K562 (cell line): ENCODE data around the gene NDST1. TPM values are rescaled to one million over a fixed set of nuclear protein-coding genes. Genes with fewer than 3 reads are reported as not detected.

ENCODE experiments used
- ATAC-seq: fragments of 200-7000 bp; cut with Tn5 transposase; 3 replicates; pipeline ENCODE4 v1.9.1; 2020; ENCODE audit warnings: moderate library complexity
- BruUV-seq: library from RNA; stranded (reverse); fragments of 400-500 nt; replicated peaks from 2 replicates; lab custom pipeline; 2021; lab: Mats Ljungman, UMichigan
- CTCF ChIA-PET: fragments of 300-600 bp; formaldehyde crosslinking; extraction: SDS; loops from one replicate; lab custom pipeline; 2021; ENCODE audit warnings: low intra/inter-chr PET ratio; lab: Yijun Ruan, JAX
- POLR2A ChIA-PET: fragments of 300-600, 350-650 bp; sonication (Branson Sonifier 250); formaldehyde crosslinking; extraction: SDS; loops from one replicate; lab custom pipeline; 2021; ENCODE audit warnings: antibody characterized with exemption, inconsistent platforms; lab: Yijun Ruan, JAX
- DNase-seq, 4 experiments: peaks; one replicate each; pipeline versions ENCODE4 v3.0.0 to v3.0.0-alpha.2; 2011 to 2018; ENCODE audit warnings: low spot score in 3 of 4, mixed read lengths in 3 of 4; ENCODE audit errors: extremely low read depth in 1 of 4
- FAIRE-seq: peaks from 2 replicates; lab custom pipeline; 2011; peaks lifted over from hg19 to GRCh38; lab: Jason Lieb, UNC
- H2AFZ ChIP-seq: 2 replicates; pipeline ENCODE4 v1.6.0; 2011; ENCODE audit warnings: low read depth, low read length, control low read depth, inconsistent platforms
- H3K27ac ChIP-seq: fragments of 200-600 bp; 3 replicates; pipeline ENCODE4 v1.8.0; 2011; ENCODE audit warnings: low read depth, mild to moderate bottlenecking, control low read depth, inconsistent platforms, low read length, moderate library complexity, mixed read lengths; ENCODE audit errors: extremely low read depth
- H3K27me3 ChIP-seq, 2 experiments: fragments of 300-600 bp in 1 of 2; 2 replicates in 1 of 2; 3 replicates in 1 of 2; pipeline versions ENCODE4 v1.6.0 to v1.8.0; 2011; ENCODE audit warnings: inconsistent platforms in 2 of 2, low read length in 2 of 2, mild to moderate bottlenecking in 1 of 2, mixed read lengths in 1 of 2, moderate library complexity in 1 of 2; ENCODE audit not compliant: control insufficient read depth in 2 of 2, insufficient read depth in 2 of 2
- H3K36me3 ChIP-seq: fragments of 300-600 bp; 3 replicates; pipeline ENCODE4 v1.8.0; 2011; ENCODE audit warnings: mild to moderate bottlenecking, low read length, inconsistent platforms; ENCODE audit not compliant: control insufficient read depth, insufficient read depth
- H3K4me1 ChIP-seq, 2 experiments: fragments of 200-600 bp in 1 of 2; replicated peaks in 1 of 2; 2 replicates in 1 of 2; 3 replicates in 1 of 2; pipeline versions ENCODE4 v1.5.1 to v1.8.0; 2011; ENCODE audit warnings: inconsistent platforms in 2 of 2, low read length in 2 of 2, mild to moderate bottlenecking in 1 of 2, mixed read lengths in 1 of 2, moderate library complexity in 1 of 2; ENCODE audit not compliant: control insufficient read depth in 2 of 2, insufficient read depth in 2 of 2
- H3K4me2 ChIP-seq: 2 replicates; pipeline ENCODE4 v1.6.1; 2011; ENCODE audit warnings: low read length, control low read depth, inconsistent platforms, mixed read lengths; ENCODE audit not compliant: insufficient read depth
- H3K4me3 ChIP-seq: fragments of 200-600 bp; sonication (generic), shearing (Covaris generic); 2 replicates; pipeline ENCODE4 v1.5.1; 2016; ENCODE audit warnings: control low read depth, inconsistent platforms
- H3K79me2 ChIP-seq: fragments of 200-600 bp; 3 replicates; pipeline ENCODE4 v1.8.0; 2011; ENCODE audit warnings: low read length, inconsistent platforms; ENCODE audit not compliant: control insufficient read depth, insufficient read depth
- H3K9ac ChIP-seq, 2 experiments: 2 replicates each; pipeline versions ENCODE4 v1.6.0 to v1.6.1; 2011; ENCODE audit warnings: low read depth in 2 of 2, low read length in 2 of 2, control low read depth in 1 of 2, inconsistent platforms in 1 of 2, mild to moderate bottlenecking in 1 of 2, mixed read lengths in 1 of 2; ENCODE audit not compliant: insufficient read depth in 1 of 2
- H3K9me1 ChIP-seq: one replicate; pipeline ENCODE4 v1.6.0; 2011; ENCODE audit warnings: inconsistent platforms, mild to moderate bottlenecking, low read length, moderate library complexity; ENCODE audit not compliant: control insufficient read depth, insufficient read depth
- H3K9me3 ChIP-seq: replicated peaks from 2 replicates; pipeline ENCODE4 v1.5.1; 2011; ENCODE audit warnings: low read depth, low read length, inconsistent platforms; ENCODE audit not compliant: control insufficient read depth, insufficient read depth
- H4K20me1 ChIP-seq: replicated peaks from 2 replicates; pipeline ENCODE4 v1.6.1; 2011; ENCODE audit warnings: low read length, inconsistent platforms, mixed read lengths; ENCODE audit not compliant: control insufficient read depth, insufficient read depth
- CEBPB ChIP-seq: fragments of 450-650 bp; IDR thresholded peaks from 2 replicates; pipeline ENCODE4 v1.6.1; 2016; ENCODE audit warnings: missing genetic modification characterization, missing compliant biosample characterization
- CHD1 ChIP-seq: fragments of 200-600 bp; sonication (generic); IDR thresholded peaks from one replicate; pipeline ENCODE4 v1.6.1; 2012; ENCODE audit warnings: mild to moderate bottlenecking, moderate library complexity, low read length, inconsistent platforms
- CUX1 ChIP-seq: fragments of 200-800 bp; sonication (Bioruptor generic); IDR thresholded peaks from 2 replicates; pipeline ENCODE4 v1.6.1; 2016; ENCODE audit warnings: missing genetic modification characterization, missing compliant biosample characterization
- KDM4B ChIP-seq, 2 experiments: fragments of 450-650 bp in 1 of 2; sonication (generic) in 1 of 2; IDR thresholded peaks; 2 replicates each; pipeline ENCODE4 v1.6.1; 2016 to 2017; ENCODE audit warnings: borderline replicate concordance in 2 of 2, antibody characterized with exemption in 1 of 2, low read depth in 1 of 2, mild to moderate bottlenecking in 1 of 2
- MCM5 ChIP-seq: fragments of 450-650 bp; IDR thresholded peaks from 2 replicates; pipeline ENCODE4 v1.6.1; 2016; ENCODE audit warnings: low read depth
- NCOA1 ChIP-seq: fragments of 450-650 bp; IDR thresholded peaks from 2 replicates; pipeline ENCODE4 v1.6.1; 2016; ENCODE audit warnings: low read depth
- PHTF2 ChIP-seq: fragments of 250-450 bp; sonication (Bioruptor Pico); IDR thresholded peaks from 2 replicates; pipeline ENCODE4 v1.5.0; 2021; ENCODE audit warnings: mild to moderate bottlenecking
- RAD51 ChIP-seq: fragments of 450-650 bp; IDR thresholded peaks from 2 replicates; pipeline ENCODE4 v1.7.1; 2016; ENCODE audit warnings: low read depth, mild to moderate bottlenecking, borderline replicate concordance
- SIN3B ChIP-seq: fragments of 450-650 bp; IDR thresholded peaks from 2 replicates; pipeline ENCODE4 v1.6.1; 2017; ENCODE audit warnings: low read depth, mild to moderate bottlenecking, moderate library complexity
- THRAP3 ChIP-seq: fragments of 450-650 bp; IDR thresholded peaks from 2 replicates; pipeline ENCODE4 v1.6.1; 2016; ENCODE audit warnings: mild to moderate bottlenecking, inconsistent platforms, borderline replicate concordance
- U2AF2 ChIP-seq: fragments of 200-400 bp; formaldehyde crosslinking; optimal IDR thresholded peaks from 2 replicates; pipeline ENCODE3; 2017; ENCODE audit warnings: low read depth, mild to moderate bottlenecking, low read length
- ZFP30 ChIP-seq: fragments of 250-450 bp; sonication (Bioruptor Pico); IDR thresholded peaks from 2 replicates; pipeline ENCODE4 v1.8.0; 2022; ENCODE audit warnings: moderate library complexity, mild to moderate bottlenecking, inconsistent platforms, borderline replicate concordance
- ZNF274 ChIP-seq: IDR thresholded peaks from 2 replicates; pipeline ENCODE4 v1.6.1; 2011; ENCODE audit warnings: low read depth, mild to moderate bottlenecking, low read length, moderate library complexity, borderline replicate concordance
- ZNF445 ChIP-seq: fragments of 250-450 bp; sonication (Bioruptor Pico); IDR thresholded peaks from 2 replicates; pipeline ENCODE4 v1.4.0; 2020; ENCODE audit warnings: low read depth, mild to moderate bottlenecking, moderate library complexity
- WGBS: fragments of 100-300 bp; shearing (Covaris generic); methylation state at CpG from one replicate; pipeline ENCODE4 v1.1.6; 2016; ENCODE audit warnings: low coverage, mixed read lengths; ENCODE audit not compliant: insufficient coverage; ENCODE audit errors: missing lambda C conversion rate; 5-methylcytosine and 5-hydroxymethylcytosine counted together
- in situ Hi-C: fragments of 300-500 bp; cut with MboI; formaldehyde crosslinking; loops from 4 replicates; pipeline ENCODE4 v1.15.0; 2018; ENCODE audit warnings: inconsistent platforms, mixed read lengths
- intact Hi-C: fragments of 100-400 bp; cut with micrococcal nuclease; formaldehyde crosslinking; loops from 2 replicates; pipeline ENCODE4 v1.14.2; 2022
- polyA plus RNA-seq, 8 experiments: library from polyadenylated mRNA; depleted of rRNA in 4 of 8; stranded (reverse) in 5 of 8; unstranded in 3 of 8; fragments of >200 nt; fragmentation: Nextera tagmentation in 2 of 8; fragmentation: Illumina TruSeq in 1 of 8; extraction: Ambion mirVana in 2 of 8; extraction: Trizol in 1 of 8; gene quantifications; 2 replicates each; pipeline versions ENCODE4 v1.2.1 to v1.2.3, GENCODE V29; 2011 to 2014; ENCODE audit warnings: inconsistent platforms in 1 of 8, missing spikeins in 1 of 8
- total RNA-seq, 7 experiments: library from RNA; depleted of rRNA in 6 of 7; stranded (reverse); fragments of >200 nt in 6 of 7; fragmentation: Illumina TruSeq in 2 of 7; extraction: Trizol in 2 of 7; gene quantifications; 2 replicates each; pipeline versions ENCODE4 v1.2.1 to v1.2.3, GENCODE V29; 2011 to 2021; ENCODE audit warnings: low replicate concordance in 1 of 7
- TF ChIP-seq, protein P1 (sequence below): IDR thresholded peaks from 3 replicates; pipeline ENCODE4 v1.6.1; 2011; ENCODE audit warnings: borderline replicate concordance, mild to moderate bottlenecking, moderate library complexity; ENCODE audit not compliant: insufficient read length; ENCODE audit errors: extremely low read depth

Gene NDST1
- total and polyA plus RNA-seq, 9 of the 15 experiments (the other 6 are each of a cell fraction or from before 2014, with no cell fraction given) = 0.38 to 47.9 (median 9.9) TPM

GRCh38 chr5:150530423-150530822 is 22.5 kb downstream of the NDST1 start:
- 72% methylated on average over 3 of the region's 3 CpGs for WGBS
- no peak overlapping the region for H3K4me2 ChIP-seq
- in situ Hi-C loops = no loop called here
- no peaks in the 10 kb centered on the region for H3K27me3 ChIP-seq
- ChIA-PET POLR2A (interaction anchor here (0.6 kb wide), 1 partner anchor 525 kb away, joined by 3 read pairs; no protein-coding TSS in a partner anchor), CTCF (no interaction called here)
- no peak overlapping the region for H3K4me3 ChIP-seq
- no peaks in the 10 kb centered on the region for H3K9me3 ChIP-seq
- intact Hi-C loops = no loop called here
- no TSS peak for BruUV-seq
- no peak for TF ChIP-seq CHD1
- TF ChIP-seq ZNF274 = no peak
- TF ChIP-seq CUX1 = no peak
- no peak for TF ChIP-seq THRAP3
- TF ChIP-seq MCM5 = no peak
- TF ChIP-seq PHTF2 (CRISPR knock-in tag) = no peak
- TF ChIP-seq KDM4B (IDR thresholded peaks at IDR 0.05; ENCODE audit: borderline replicate concordance in 2 of 2, low read depth in 1 of 2) = no peak
- no peak for TF ChIP-seq SIN3B
- TF ChIP-seq, protein P1, sequence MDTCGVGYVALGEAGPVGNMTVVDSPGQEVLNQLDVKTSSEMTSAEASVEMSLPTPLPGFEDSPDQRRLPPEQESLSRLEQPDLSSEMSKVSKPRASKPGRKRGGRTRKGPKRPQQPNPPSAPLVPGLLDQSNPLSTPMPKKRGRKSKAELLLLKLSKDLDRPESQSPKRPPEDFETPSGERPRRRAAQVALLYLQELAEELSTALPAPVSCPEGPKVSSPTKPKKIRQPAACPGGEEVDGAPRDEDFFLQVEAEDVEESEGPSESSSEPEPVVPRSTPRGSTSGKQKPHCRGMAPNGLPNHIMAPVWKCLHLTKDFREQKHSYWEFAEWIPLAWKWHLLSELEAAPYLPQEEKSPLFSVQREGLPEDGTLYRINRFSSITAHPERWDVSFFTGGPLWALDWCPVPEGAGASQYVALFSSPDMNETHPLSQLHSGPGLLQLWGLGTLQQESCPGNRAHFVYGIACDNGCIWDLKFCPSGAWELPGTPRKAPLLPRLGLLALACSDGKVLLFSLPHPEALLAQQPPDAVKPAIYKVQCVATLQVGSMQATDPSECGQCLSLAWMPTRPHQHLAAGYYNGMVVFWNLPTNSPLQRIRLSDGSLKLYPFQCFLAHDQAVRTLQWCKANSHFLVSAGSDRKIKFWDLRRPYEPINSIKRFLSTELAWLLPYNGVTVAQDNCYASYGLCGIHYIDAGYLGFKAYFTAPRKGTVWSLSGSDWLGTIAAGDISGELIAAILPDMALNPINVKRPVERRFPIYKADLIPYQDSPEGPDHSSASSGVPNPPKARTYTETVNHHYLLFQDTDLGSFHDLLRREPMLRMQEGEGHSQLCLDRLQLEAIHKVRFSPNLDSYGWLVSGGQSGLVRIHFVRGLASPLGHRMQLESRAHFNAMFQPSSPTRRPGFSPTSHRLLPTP = no peak
- TF ChIP-seq U2AF2 = no peak
- no peak for TF ChIP-seq CEBPB (tag)
- no peak for TF ChIP-seq ZNF445 (CRISPR knock-in tag)
- no peak for TF ChIP-seq ZFP30
- TF ChIP-seq NCOA1 = no peak
- TF ChIP-seq RAD51 = no peak
- DNase-seq (no peak), FAIRE-seq (no peak), ATAC-seq (no peak)
- no peaks in the 10 kb centered on the region for H3K4me1 ChIP-seq
- peaks cover 49% of the 10 kb centered on the region; the same call in 2 of the 3 replicates for H3K36me3 ChIP-seq
- H4K20me1 ChIP-seq = no peaks in the 10 kb centered on the region
- H3K9me1 ChIP-seq = no peaks in the 10 kb centered on the region
- H3K27ac ChIP-seq = no peak overlapping the region
- no peak overlapping the region for H2AFZ ChIP-seq
- no peak overlapping the region for H3K9ac ChIP-seq
- no peaks in the 10 kb centered on the region for H3K79me2 ChIP-seq
